WI38 (cell line): ENCODE data around the gene P3H1.

ENCODE experiments used
- H3K4me3 ChIP-seq: 2 replicates; pipeline ENCODE4 v1.5.1; 2011; ENCODE audit warnings: low read depth, mild to moderate bottlenecking, control low read depth, low read length
- CTCF ChIP-seq: IDR thresholded peaks from 2 replicates; pipeline ENCODE4 v1.5.1; 2012; ENCODE audit warnings: low read depth, mild to moderate bottlenecking, control low read depth, low read length

P3H1 gene

GRCh38 chr1:42797979-42798378 lies 31.2 kb upstream of the P3H1 start:
- TF ChIP-seq CTCF = no peak
- no peak overlapping the region for H3K4me3 ChIP-seq

- no peak for TF ChIP-seq CTCF
- H3K4me3 ChIP-seq = no peak overlapping the region
Measured at GRCh38 chr1:42797414-42797813, 30.6 kb upstream of the P3H1 start.

DNA sequence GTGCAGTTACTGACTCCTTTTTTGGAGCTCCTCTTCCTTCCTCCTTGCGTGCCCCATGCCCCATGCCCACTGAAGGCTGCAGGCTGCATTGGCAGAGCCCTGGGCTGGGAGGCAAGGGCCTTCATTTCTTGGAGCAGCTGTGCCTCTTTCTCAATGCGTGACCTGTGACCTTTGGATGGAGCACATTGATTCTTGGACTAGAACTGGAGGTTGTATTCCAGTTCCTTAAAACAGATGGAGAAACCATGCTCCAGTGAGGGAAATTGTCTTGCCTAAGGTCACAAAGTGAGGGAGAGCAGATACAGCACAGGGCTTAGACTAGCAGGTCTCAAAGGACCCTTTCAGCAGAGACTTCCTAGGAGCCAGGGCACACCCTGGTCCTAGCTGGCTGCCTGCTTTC lies 27.0 kb upstream of the P3H1 start:
- H3K4me3 ChIP-seq = no peak overlapping the region
- TF ChIP-seq CTCF = no peak

DNA sequence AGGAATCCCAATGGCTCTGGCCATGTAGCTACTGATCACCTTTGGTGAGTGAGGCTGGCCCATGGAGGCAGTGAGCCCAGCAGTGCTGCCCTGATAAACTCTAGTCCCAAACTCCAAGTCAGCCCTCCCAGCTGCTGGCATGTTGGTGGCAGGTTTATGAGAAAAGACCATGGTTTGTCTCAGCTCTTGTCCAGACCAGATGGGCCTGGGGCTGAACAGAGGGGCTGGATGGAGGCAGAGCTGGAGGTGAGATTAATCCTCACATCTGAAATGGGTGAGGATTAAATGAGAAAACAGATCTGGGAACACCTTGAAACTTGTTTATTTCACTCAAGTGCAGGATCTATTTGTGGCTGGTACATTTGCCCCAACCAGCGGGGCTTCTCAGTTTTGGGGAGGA lies 21.2 kb upstream of the P3H1 start:
- no peak for TF ChIP-seq CTCF
- no peak overlapping the region for H3K4me3 ChIP-seq

DNA sequence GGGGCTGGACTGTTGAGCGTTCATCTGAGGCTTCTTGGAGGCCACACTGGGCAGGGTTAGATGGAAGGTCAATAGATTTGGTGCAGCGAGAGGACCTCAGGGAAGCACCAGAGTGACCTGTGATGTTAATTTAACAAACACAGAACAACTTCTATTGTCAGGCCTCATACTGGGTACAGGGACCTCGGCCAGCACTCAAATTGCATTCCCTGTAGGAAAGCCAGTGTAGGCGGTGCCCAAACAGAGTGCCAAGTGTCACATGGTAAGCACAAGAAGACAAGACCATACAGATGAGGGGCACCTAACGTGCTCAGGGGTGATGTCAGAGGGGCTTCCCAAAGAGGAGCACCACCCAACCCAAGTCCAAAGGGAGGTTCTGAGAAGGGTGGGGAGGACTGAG lies 19.3 kb upstream of the P3H1 start:
- no peak overlapping the region for H3K4me3 ChIP-seq
- no peak for TF ChIP-seq CTCF

GRCh38 chr1:42784946-42785693 lies 18.3 kb upstream of the P3H1 start, which contains the start of gene TMEM269:
Gene TMEM269 (plus strand): TSS chr1:42784991. CDS start chr1:42789894, 4,903 bp downstream.
- no peak for TF ChIP-seq CTCF
- H3K4me3 ChIP-seq = peak within 1 kb of the TSS; percentile 29; the same call in 1 of the 2 replicates

DNA sequence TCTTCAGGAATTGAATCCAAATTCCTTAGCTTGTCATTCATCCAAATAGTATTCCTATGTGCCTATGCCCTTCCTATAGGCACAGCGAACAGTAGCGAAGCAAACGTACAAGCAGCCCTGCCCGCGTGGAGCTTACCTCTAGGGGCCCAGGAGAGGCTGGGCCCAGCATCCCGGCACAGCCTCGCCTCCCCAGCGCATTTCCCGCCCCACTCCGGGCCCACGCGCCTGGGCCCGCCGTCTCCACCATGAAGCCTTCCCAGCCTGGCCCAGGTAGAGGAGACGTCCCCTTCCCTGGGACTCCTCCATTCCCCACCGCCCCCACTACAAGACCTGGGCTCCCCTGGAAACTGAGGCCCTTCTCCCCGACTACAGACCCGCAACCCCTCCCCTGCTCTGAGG lies 17.7 kb upstream of the P3H1 start:
- no peak for TF ChIP-seq CTCF
- H3K4me3 ChIP-seq = no peak overlapping the region
